Measurements from ENCODE around the gene LAMC3. TPM values are rescaled to one million over a fixed set of nuclear protein-coding genes. Genes with fewer than 3 reads are reported as not detected.

LAMC3 gene
- total RNA-seq, 1 donor from 2014 or later = 2.6 TPM

GRCh38 chr9:131045300-131046092 is 36.5 kb downstream of the LAMC3 start:
- peak in 1 of 2 donors; percentile 40 for DNase-seq (ENCODE audit: low read depth in 2 of 2)

GRCh38 chr9:131046093-131046380 is 37.1 kb downstream of the LAMC3 start:
- DNase-seq (ENCODE audit: low read depth in 2 of 2) = no peak

- DNase-seq (ENCODE audit: low read depth in 2 of 2) = peak; percentile 61 to 65
These were observed 37.7 kb downstream of the LAMC3 start for GRCh38 chr9:131046581-131047202.

GRCh38 chr9:131048332-131048731 is 39.4 kb downstream of the LAMC3 start:
- no peak for DNase-seq (ENCODE audit: low read depth in 2 of 2)

- no peak for DNase-seq (ENCODE audit: low read depth in 2 of 2)
These were observed 39.8 kb downstream of the LAMC3 start for GRCh38 chr9:131048820-131049219.

- DNase-seq (ENCODE audit: low read depth in 2 of 2) = no peak
These were observed 41.1 kb downstream of the LAMC3 start for GRCh38 chr9:131049829-131050715.

- no peak for DNase-seq (ENCODE audit: low read depth in 2 of 2)
These were observed 41.9 kb downstream of the LAMC3 start for GRCh38 chr9:131050831-131051230.

GRCh38 chr9:131051592-131052517 is 42.9 kb downstream of the LAMC3 start:
- DNase-seq (ENCODE audit: low read depth in 2 of 2) = no peak

GRCh38 chr9:131053896-131054295 is 44.9 kb downstream of the LAMC3 start:
- no peak for DNase-seq (ENCODE audit: low read depth in 2 of 2)

- DNase-seq (ENCODE audit: low read depth in 2 of 2) = no peak
These were observed 48.0 kb downstream of the LAMC3 start for GRCh38 chr9:131056781-131057506.

GRCh38 chr9:131060900-131061630 is 52.1 kb downstream of the LAMC3 start:
- no peak for DNase-seq (ENCODE audit: low read depth in 2 of 2)

GRCh38 chr9:131062969-131063368 is 54.0 kb downstream of the LAMC3 start:
- no peak for DNase-seq (ENCODE audit: low read depth in 2 of 2)

GRCh38 chr9:131065599-131065998 is 56.6 kb downstream of the LAMC3 start:
- no peak for DNase-seq (ENCODE audit: low read depth in 2 of 2)

- no peak for DNase-seq (ENCODE audit: low read depth in 2 of 2)
These were observed 58.7 kb downstream of the LAMC3 start for GRCh38 chr9:131067625-131068024.

GRCh38 chr9:131068076-131068816 is 59.3 kb downstream of the LAMC3 start:
- no peak for DNase-seq (ENCODE audit: low read depth in 2 of 2)

GRCh38 chr9:131069699-131070098 is 60.7 kb downstream of the LAMC3 start:
- DNase-seq (ENCODE audit: low read depth in 2 of 2) = no peak

- no peak for DNase-seq (ENCODE audit: low read depth in 2 of 2)
These were observed 63.3 kb downstream of the LAMC3 start for GRCh38 chr9:131072107-131072870.

GRCh38 chr9:131072871-131073237 is 63.9 kb downstream of the LAMC3 start:
- DNase-seq (ENCODE audit: low read depth in 2 of 2) = no peak
